HCT116 (cell line): ENCODE results near the gene DUOXA2. TPM values are rescaled to one million over a fixed set of nuclear protein-coding genes. Genes with fewer than 3 reads are reported as not detected.

Experiments used
- FOSL1 ChIP-seq: IDR thresholded peaks from 2 replicates; pipeline ENCODE4 v1.6.1; 2012; ENCODE audit warnings: low read depth
- POLR2A ChIP-seq: IDR thresholded peaks from 2 replicates; pipeline ENCODE4 v1.7.0; 2011; ENCODE audit warnings: borderline replicate concordance; ENCODE audit not compliant: insufficient read depth, insufficient read length; ENCODE audit errors: extremely low read depth
- POLR2AphosphoS5 ChIP-seq: IDR thresholded peaks from 2 replicates; pipeline ENCODE4 v1.6.1; 2011; ENCODE audit warnings: mild to moderate bottlenecking, low read depth, low read length, moderate library complexity
- RAD21 ChIP-seq: IDR thresholded peaks from 2 replicates; pipeline ENCODE4 v1.6.1; 2012; ENCODE audit warnings: low read depth, mild to moderate bottlenecking
- SIN3A ChIP-seq: IDR thresholded peaks from 2 replicates; pipeline ENCODE4 v1.6.1; 2012; ENCODE audit warnings: low read depth
- SP1 ChIP-seq: IDR thresholded peaks from 2 replicates; pipeline ENCODE4 v1.6.1; 2012; ENCODE audit warnings: low read depth
- TCF7L2 ChIP-seq: IDR thresholded peaks from 2 replicates; pipeline ENCODE4 v1.7.0; 2011; ENCODE audit warnings: borderline replicate concordance, inconsistent platforms; ENCODE audit not compliant: insufficient read depth, insufficient read length; ENCODE audit errors: extremely low read depth
- YY1 ChIP-seq: IDR thresholded peaks from 2 replicates; pipeline ENCODE4 v1.6.1; 2011; ENCODE audit warnings: low read length, low read depth, moderate library complexity, mild to moderate bottlenecking; ENCODE audit not compliant: insufficient replicate concordance; ENCODE audit errors: extremely low read depth
- ZFX ChIP-seq: fragments of 450-650 bp; IDR thresholded peaks from 2 replicates; pipeline ENCODE4 v1.6.1; 2017
- total RNA-seq: library from RNA; stranded (reverse); gene quantifications from one replicate; pipeline ENCODE4 v1.2.1, GENCODE V29; 2021; ENCODE audit not compliant: unreplicated experiment
- TF ChIP-seq, protein P1 (sequence below): IDR thresholded peaks from 2 replicates; pipeline ENCODE4 v1.6.1; 2012
- TF ChIP-seq, protein P2 (sequence below): IDR thresholded peaks from 2 replicates; pipeline ENCODE4 v1.6.1; 2012; ENCODE audit warnings: low read depth
- TF ChIP-seq, protein P3 (sequence below): IDR thresholded peaks from 2 replicates; pipeline ENCODE4 v1.6.1; 2012

The DUOXA2 gene
- total RNA-seq, 1 experiment from 2014 or later = not detected

DNA sequence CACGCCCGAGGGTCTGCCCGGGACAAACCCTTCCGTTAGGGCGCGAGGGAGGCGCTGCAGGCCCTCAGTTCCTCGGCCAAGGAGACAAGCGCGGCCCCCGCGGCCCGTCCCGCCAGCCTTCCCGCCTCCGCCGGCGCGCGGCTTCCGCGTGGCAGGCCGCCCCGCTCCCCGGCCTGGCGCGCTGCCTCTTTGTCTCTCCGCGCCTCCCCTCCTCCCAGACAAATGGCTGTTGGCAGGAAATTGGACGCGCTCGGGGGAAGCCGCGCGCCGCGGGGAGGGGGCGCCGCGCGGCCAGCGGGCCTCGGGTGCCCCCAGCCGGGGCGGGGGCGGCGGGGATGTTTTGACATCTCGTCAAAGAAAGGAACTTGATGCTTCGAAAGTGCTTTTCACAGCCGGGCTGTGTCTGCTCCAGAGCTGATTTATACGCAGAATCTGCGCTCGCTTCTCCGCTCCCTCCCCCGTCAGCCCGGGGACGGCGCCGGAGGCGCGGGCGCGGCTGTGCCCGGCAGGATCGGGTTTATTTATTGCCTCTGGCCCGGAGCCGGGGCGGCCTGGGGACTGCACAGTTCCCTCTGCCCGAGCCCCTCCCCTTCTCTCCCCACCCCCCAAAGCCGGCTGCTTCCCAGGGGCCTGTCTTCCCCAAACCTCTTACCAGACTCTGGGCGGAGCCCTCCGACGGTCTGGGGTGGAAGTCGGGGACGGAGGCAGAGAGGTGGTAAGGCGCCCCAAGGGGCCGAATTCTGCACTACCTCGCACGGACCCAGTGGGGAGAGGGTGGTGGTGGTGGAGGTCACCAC lies 52.9 kb downstream of the DUOXA2 start (continued):
- no peak for TF ChIP-seq TCF7L2
- TF ChIP-seq ZFX = peak; percentile 100
- TF ChIP-seq, protein P1, sequence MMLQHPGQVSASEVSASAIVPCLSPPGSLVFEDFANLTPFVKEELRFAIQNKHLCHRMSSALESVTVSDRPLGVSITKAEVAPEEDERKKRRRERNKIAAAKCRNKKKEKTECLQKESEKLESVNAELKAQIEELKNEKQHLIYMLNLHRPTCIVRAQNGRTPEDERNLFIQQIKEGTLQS = no peak
- TF ChIP-seq, protein P2, sequence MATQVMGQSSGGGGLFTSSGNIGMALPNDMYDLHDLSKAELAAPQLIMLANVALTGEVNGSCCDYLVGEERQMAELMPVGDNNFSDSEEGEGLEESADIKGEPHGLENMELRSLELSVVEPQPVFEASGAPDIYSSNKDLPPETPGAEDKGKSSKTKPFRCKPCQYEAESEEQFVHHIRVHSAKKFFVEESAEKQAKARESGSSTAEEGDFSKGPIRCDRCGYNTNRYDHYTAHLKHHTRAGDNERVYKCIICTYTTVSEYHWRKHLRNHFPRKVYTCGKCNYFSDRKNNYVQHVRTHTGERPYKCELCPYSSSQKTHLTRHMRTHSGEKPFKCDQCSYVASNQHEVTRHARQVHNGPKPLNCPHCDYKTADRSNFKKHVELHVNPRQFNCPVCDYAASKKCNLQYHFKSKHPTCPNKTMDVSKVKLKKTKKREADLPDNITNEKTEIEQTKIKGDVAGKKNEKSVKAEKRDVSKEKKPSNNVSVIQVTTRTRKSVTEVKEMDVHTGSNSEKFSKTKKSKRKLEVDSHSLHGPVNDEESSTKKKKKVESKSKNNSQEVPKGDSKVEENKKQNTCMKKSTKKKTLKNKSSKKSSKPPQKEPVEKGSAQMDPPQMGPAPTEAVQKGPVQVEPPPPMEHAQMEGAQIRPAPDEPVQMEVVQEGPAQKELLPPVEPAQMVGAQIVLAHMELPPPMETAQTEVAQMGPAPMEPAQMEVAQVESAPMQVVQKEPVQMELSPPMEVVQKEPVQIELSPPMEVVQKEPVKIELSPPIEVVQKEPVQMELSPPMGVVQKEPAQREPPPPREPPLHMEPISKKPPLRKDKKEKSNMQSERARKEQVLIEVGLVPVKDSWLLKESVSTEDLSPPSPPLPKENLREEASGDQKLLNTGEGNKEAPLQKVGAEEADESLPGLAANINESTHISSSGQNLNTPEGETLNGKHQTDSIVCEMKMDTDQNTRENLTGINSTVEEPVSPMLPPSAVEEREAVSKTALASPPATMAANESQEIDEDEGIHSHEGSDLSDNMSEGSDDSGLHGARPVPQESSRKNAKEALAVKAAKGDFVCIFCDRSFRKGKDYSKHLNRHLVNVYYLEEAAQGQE = no peak
- TF ChIP-seq RAD21 = peak; percentile 17; the same call in 1 of the 2 replicates
- TF ChIP-seq SIN3A = no peak
- no peak for TF ChIP-seq POLR2A
- TF ChIP-seq, protein P3, sequence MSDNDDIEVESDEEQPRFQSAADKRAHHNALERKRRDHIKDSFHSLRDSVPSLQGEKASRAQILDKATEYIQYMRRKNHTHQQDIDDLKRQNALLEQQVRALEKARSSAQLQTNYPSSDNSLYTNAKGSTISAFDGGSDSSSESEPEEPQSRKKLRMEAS = no peak
- no peak for TF ChIP-seq SP1
- peak; percentile 36 for TF ChIP-seq POLR2AphosphoS5
- no peak for TF ChIP-seq FOSL1
- TF ChIP-seq YY1 = peak; percentile 35
